ENCODE measurements around the gene SERPINA6. TPM values are rescaled to one million over a fixed set of nuclear protein-coding genes. Genes with fewer than 3 reads are reported as not detected.

Gene SERPINA6
- polyA plus RNA-seq, 3 donors, result not detected

GRCh38 chr14:94345344-94346064, 22.4 kb upstream of the SERPINA6 start:
- no peak overlapping the region for H3K27ac Mint-ChIP-seq
- no peak overlapping the region for H3K4me2 ChIP-seq (replicated peaks; ENCODE audit: extremely low read depth, low read length, poor library complexity, severe bottlenecking)

GRCh38 chr14:94344389-94344788, 21.3 kb upstream of the SERPINA6 start:
- Histone ChIP-seq H3K79me2 (ENCODE audit: insufficient read depth, low read length) (no peaks in the 10 kb centered on the region), H4K20me1 (ENCODE audit: insufficient read depth, low read length) (no peaks in the 10 kb centered on the region), H3K4me3 (replicated peaks in 1 of 3; ENCODE audit: low read depth in 2 of 3, low read length in 3 of 3) (no peak overlapping the region), H3K4me2 (replicated peaks; ENCODE audit: extremely low read depth, low read length, poor library complexity, severe bottlenecking) (no peak overlapping the region), H3K9ac (ENCODE audit: insufficient read depth, low read length, poor library complexity, severe bottlenecking) (no peak overlapping the region), H3K9me3 (replicated peaks in 1 of 2; ENCODE audit: control insufficient read depth in 1 of 2, insufficient read depth in 1 of 2, low read length in 2 of 2) (no peaks in the 10 kb centered on the region), H3K27ac (ENCODE audit: low read depth in 1 of 2, low read length in 2 of 2) (no peak overlapping the region), H2AFZ (ENCODE audit: insufficient read depth, low read depth, low read length, poor library complexity, severe bottlenecking) (no peak overlapping the region), H3K36me3 (replicated peaks in 1 of 2; ENCODE audit: control insufficient read depth in 1 of 2, insufficient read depth in 2 of 2, low read length in 2 of 2) (no peaks in the 10 kb centered on the region), H3K4me1 (ENCODE audit: control insufficient read depth in 1 of 2, insufficient read depth in 2 of 2, low read length in 2 of 2) (peaks cover 18 to 28% of the 10 kb centered on the region in 2 donors), H3K27me3 (ENCODE audit: control insufficient read depth in 2 of 2, insufficient read depth in 2 of 2, low read length in 2 of 2) (peaks cover 0 to 3% of the 10 kb centered on the region in 2 donors)
- Mint-ChIP-seq H3K4me1 (peaks cover 28% of the 10 kb centered on the region), H3K27me3 (ENCODE audit: low read depth in 3 of 3) (peaks cover 11 to 27% (median 20%) of the 10 kb centered on the region in 3 donors), H3K36me3 (no peaks in the 10 kb centered on the region), H3K9me3 (peaks cover 0 to 3% (median 2%) of the 10 kb centered on the region in 7 donors), H3K4me3 (no peak overlapping the region), H3K27ac (no peak overlapping the region)
- TF ChIP-seq CTCF (IDR thresholded peaks at IDR 0.05), result no peak
- DNase-seq, result no peak
- intact Hi-C loops (cut with micrococcal nuclease), result no loop called here
- no CpG with 5 or more reads among the region's 3 CpGs for WGBS (ENCODE audit: insufficient coverage)

More at GRCh38 chr14:94345344-94346064, 22.4 kb upstream of the SERPINA6 start:
- H3K36me3 Mint-ChIP-seq, result no peaks in the 10 kb centered on the region
- H3K9ac ChIP-seq (ENCODE audit: insufficient read depth, low read length, poor library complexity, severe bottlenecking), result no peak overlapping the region
- H3K9me3 ChIP-seq (replicated peaks in 1 of 2; ENCODE audit: control insufficient read depth in 1 of 2, insufficient read depth in 1 of 2, low read length in 2 of 2), result no peaks in the 10 kb centered on the region
- peaks cover 0 to 3% (median 2%) of the 10 kb centered on the region in 7 donors for H3K9me3 Mint-ChIP-seq
- H3K27ac ChIP-seq (ENCODE audit: low read depth in 1 of 2, low read length in 2 of 2), result no peak overlapping the region
- H2AFZ ChIP-seq (ENCODE audit: insufficient read depth, low read depth, low read length, poor library complexity, severe bottlenecking), result no peak overlapping the region
- DNase-seq, result peak in 2 of 3 donors; percentile 10 to 83
- no peak for TF ChIP-seq CTCF (IDR thresholded peaks at IDR 0.05)
- 100% methylated on average over 3 of the region's 12 CpGs for WGBS (ENCODE audit: insufficient coverage)
- intact Hi-C loops (cut with micrococcal nuclease), result no loop called here
- no peaks in the 10 kb centered on the region for H4K20me1 ChIP-seq (ENCODE audit: insufficient read depth, low read length)
- no peak overlapping the region for H3K4me3 ChIP-seq (replicated peaks in 1 of 3; ENCODE audit: low read depth in 2 of 3, low read length in 3 of 3)
- no peaks in the 10 kb centered on the region for H3K79me2 ChIP-seq (ENCODE audit: insufficient read depth, low read length)
- H3K4me1 ChIP-seq (ENCODE audit: control insufficient read depth in 1 of 2, insufficient read depth in 2 of 2, low read length in 2 of 2), result peaks cover 18 to 28% of the 10 kb centered on the region in 2 donors
- H3K27me3 ChIP-seq (ENCODE audit: control insufficient read depth in 2 of 2, insufficient read depth in 2 of 2, low read length in 2 of 2), result peaks cover 0 to 5% of the 10 kb centered on the region in 2 donors
- H3K4me3 Mint-ChIP-seq, result no peak overlapping the region
- H3K4me1 Mint-ChIP-seq, result peaks cover 28% of the 10 kb centered on the region
- no peaks in the 10 kb centered on the region for H3K36me3 ChIP-seq (replicated peaks in 1 of 2; ENCODE audit: control insufficient read depth in 1 of 2, insufficient read depth in 2 of 2, low read length in 2 of 2)
- peaks cover 16 to 21% (median 20%) of the 10 kb centered on the region in 3 donors for H3K27me3 Mint-ChIP-seq (ENCODE audit: low read depth in 3 of 3)

Measured in CD14-positive monocyte (primary cell).